CD14-positive monocyte (primary cell): Measurements from ENCODE around the gene TECPR2. TPM values are rescaled to one million over a fixed set of nuclear protein-coding genes. Genes with fewer than 3 reads are reported as not detected.

Experiments used
- DNase-seq, 3 donors: peaks; one replicate each; pipeline ENCODE4 v3.0.0-alpha.2; 2011 to 2022
- H2AFZ ChIP-seq: 2 replicates; pipeline ENCODE4 v1.6.0; 2012; ENCODE audit warnings: mild to moderate bottlenecking, low read depth, low read length, inconsistent platforms; ENCODE audit not compliant: insufficient read depth, poor library complexity, severe bottlenecking
- H3K27ac ChIP-seq, 2 donors: 1 replicate in 1 of 2; 2 replicates in 1 of 2; pipeline ENCODE4 v1.5.1; 2012 to 2013; ENCODE audit warnings: low read length in 2 of 2, control low read depth in 1 of 2, inconsistent platforms in 1 of 2, low read depth in 1 of 2, mild to moderate bottlenecking in 1 of 2
- H3K27me3 ChIP-seq, 2 donors: one replicate each; pipeline versions ENCODE4 v1.6.0 to v1.6.1; 2011 to 2013; ENCODE audit warnings: low read length in 2 of 2; ENCODE audit not compliant: control insufficient read depth in 2 of 2, insufficient read depth in 2 of 2
- H3K36me3 ChIP-seq, 2 donors: replicated peaks in 1 of 2; 1 replicate in 1 of 2; 2 replicates in 1 of 2; pipeline versions ENCODE4 v1.5.1 to v1.6.1; 2012 to 2013; ENCODE audit warnings: low read length in 2 of 2, control low read depth in 1 of 2, inconsistent platforms in 1 of 2, mild to moderate bottlenecking in 1 of 2; ENCODE audit not compliant: insufficient read depth in 2 of 2, control insufficient read depth in 1 of 2
- H3K4me1 ChIP-seq, 2 donors: 1 replicate in 1 of 2; 2 replicates in 1 of 2; pipeline versions ENCODE4 v1.5.1 to v1.6.1; 2012 to 2013; ENCODE audit warnings: low read length in 2 of 2, control low read depth in 1 of 2, inconsistent platforms in 1 of 2, mild to moderate bottlenecking in 1 of 2, moderate library complexity in 1 of 2; ENCODE audit not compliant: insufficient read depth in 2 of 2, control insufficient read depth in 1 of 2
- H3K4me2 ChIP-seq: replicated peaks from 2 replicates; pipeline ENCODE3; 2012; ENCODE audit warnings: low read length, moderate library complexity, mild to moderate bottlenecking; ENCODE audit not compliant: poor library complexity, severe bottlenecking; ENCODE audit errors: extremely low read depth
- H3K4me3 ChIP-seq, 3 experiments: fragments of 200-600 bp in 1 of 3; sonication (generic) in 1 of 3; replicated peaks in 1 of 3; 1 replicate in 2 of 3; 2 replicates in 1 of 3; pipeline ENCODE4 v1.5.1; 2011 to 2013; ENCODE audit warnings: low read length in 3 of 3, mild to moderate bottlenecking in 3 of 3, control low read depth in 2 of 3, low read depth in 2 of 3, inconsistent platforms in 1 of 3, moderate library complexity in 1 of 3
- H3K79me2 ChIP-seq: 2 replicates; pipeline ENCODE4 v1.6.0; 2012; ENCODE audit warnings: mild to moderate bottlenecking, control low read depth, inconsistent platforms, low read length, moderate library complexity; ENCODE audit not compliant: insufficient read depth
- H3K9ac ChIP-seq: 2 replicates; pipeline ENCODE4 v1.6.0; 2017; ENCODE audit warnings: low read length, mild to moderate bottlenecking; ENCODE audit not compliant: insufficient read depth, poor library complexity, severe bottlenecking
- H3K9me3 ChIP-seq, 2 donors: replicated peaks in 1 of 2; 1 replicate in 1 of 2; 2 replicates in 1 of 2; pipeline versions ENCODE4 v1.5.1 to v1.6.1; 2012 to 2013; ENCODE audit warnings: low read length in 2 of 2, control low read depth in 1 of 2; ENCODE audit not compliant: control insufficient read depth in 1 of 2, insufficient read depth in 1 of 2
- H4K20me1 ChIP-seq: 2 replicates; pipeline ENCODE4 v1.6.0; 2012; ENCODE audit warnings: mild to moderate bottlenecking, low read length, control low read depth, moderate library complexity; ENCODE audit not compliant: insufficient read depth
- H3K27ac Mint-ChIP-seq, 7 donors: one replicate each; pipeline ENCODE4 v1.8.0; 2020; ENCODE audit warnings: mild to moderate bottlenecking in 7 of 7, mixed read lengths in 7 of 7, moderate library complexity in 6 of 7, inconsistent platforms in 2 of 7
- H3K27me3 Mint-ChIP-seq, 3 donors: one replicate each; pipeline ENCODE4 v1.8.0; 2021 to 2022; ENCODE audit warnings: low read depth in 3 of 3, mild to moderate bottlenecking in 3 of 3, mixed read lengths in 3 of 3, moderate library complexity in 3 of 3, inconsistent platforms in 1 of 3
- H3K36me3 Mint-ChIP-seq, 2 donors: one replicate each; pipeline ENCODE4 v1.8.0; 2020; ENCODE audit warnings: mixed read lengths in 2 of 2, inconsistent platforms in 1 of 2, mild to moderate bottlenecking in 1 of 2
- H3K4me1 Mint-ChIP-seq: one replicate; pipeline ENCODE4 v1.8.0; 2020; ENCODE audit warnings: mild to moderate bottlenecking, mixed read lengths
- H3K4me3 Mint-ChIP-seq, 2 donors: one replicate each; pipeline ENCODE4 v1.8.0; 2020; ENCODE audit warnings: mild to moderate bottlenecking in 2 of 2, mixed read lengths in 2 of 2, moderate library complexity in 1 of 2
- H3K9me3 Mint-ChIP-seq, 7 donors: one replicate each; pipeline ENCODE4 v1.8.0; 2020 to 2022; ENCODE audit warnings: mixed read lengths in 7 of 7, mild to moderate bottlenecking in 6 of 7, moderate library complexity in 6 of 7, inconsistent platforms in 2 of 7
- WGBS: methylation state at CpG from one replicate; pipeline ENCODE4 v1.1.5; 2013; ENCODE audit warnings: missing lambda C conversion rate; ENCODE audit not compliant: insufficient coverage; 5-methylcytosine and 5-hydroxymethylcytosine counted together
- intact Hi-C, 2 donors: fragments of 100-400 bp; cut with micrococcal nuclease; formaldehyde crosslinking; loops; one replicate each; pipeline versions ENCODE4 v1.15.0 to v1.15.1; 2023
- polyA plus RNA-seq, 3 donors: library from polyadenylated mRNA; depleted of rRNA in 1 of 3; unstranded in 2 of 3; stranded (reverse) in 1 of 3; fragments of 300-500 nt in 2 of 3; fragments of >200 nt in 1 of 3; fragmentation: Illumina TruSeq in 2 of 3; gene quantifications; 1 replicate in 2 of 3; 2 replicates in 1 of 3; pipeline ENCODE4 v1.2.3, GENCODE V29; 2012 to 2021
- TF ChIP-seq, protein P1 (sequence below): fragments of 200-600 bp; IDR thresholded peaks from one replicate; pipeline ENCODE4 v1.8.0; 2022; ENCODE audit warnings: antibody characterized with exemption, mild to moderate bottlenecking

Gene TECPR2
- polyA plus RNA-seq, 3 donors: 2.8 to 10.4 (median 6.4) TPM

DNA sequence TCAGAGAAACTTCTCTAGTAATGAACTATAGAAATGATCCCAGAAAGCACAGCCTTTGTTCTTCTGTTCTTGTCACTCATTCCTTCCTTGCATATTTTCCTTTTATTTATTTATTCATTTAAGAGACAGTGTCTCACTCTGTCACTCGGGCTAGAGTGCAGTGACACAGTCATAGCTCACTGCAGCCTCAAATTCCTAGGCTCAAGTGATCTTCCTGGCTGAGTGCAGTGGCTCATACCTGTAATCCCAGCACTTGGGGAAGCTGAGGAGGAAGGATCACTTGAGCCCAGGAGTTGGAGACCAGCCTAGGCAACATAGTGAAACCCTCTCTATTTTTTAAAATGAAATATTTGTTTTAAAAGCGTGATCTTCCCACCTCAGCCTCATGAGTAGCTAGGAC, 11.5 kb downstream of the TECPR2 start:
- peaks cover 29% of the 10 kb centered on the region for H3K4me1 Mint-ChIP-seq
- no peaks in the 10 kb centered on the region for H3K27me3 ChIP-seq

DNA sequence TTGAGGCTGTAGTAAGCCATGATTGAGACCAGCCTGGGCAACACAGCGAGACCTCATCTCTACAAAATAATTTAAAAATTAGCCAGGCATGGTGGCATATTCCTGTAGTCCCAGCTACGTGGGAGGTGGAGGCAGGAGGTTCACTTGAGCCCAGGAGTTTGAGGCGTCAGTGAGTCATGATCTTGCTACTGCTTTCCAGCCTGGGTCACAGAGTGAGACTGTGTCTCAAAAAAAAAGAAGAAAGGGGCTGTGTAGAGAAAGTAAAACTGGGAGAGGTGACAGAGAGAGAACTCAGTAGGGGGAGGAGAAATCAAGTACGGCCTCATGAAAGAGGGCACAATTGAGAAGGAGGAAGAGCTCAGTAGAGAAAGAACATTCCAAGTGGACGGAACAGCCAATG, 12.4 kb downstream of the TECPR2 start:
- peak overlapping the region in 4 of 7 donors; percentile 10 to 80 (median 32) for H3K27ac Mint-ChIP-seq
- no peaks in the 10 kb centered on the region for H3K27me3 Mint-ChIP-seq
- intact Hi-C loops: no loop called here
- Histone ChIP-seq H3K4me2 (no peak overlapping the region), H4K20me1 (no peaks in the 10 kb centered on the region), H3K9me3 (no peaks in the 10 kb centered on the region), H2AFZ (no peak overlapping the region), H3K4me1 (peaks cover 14 to 17% of the 10 kb centered on the region in 2 donors), H3K9ac (no peak overlapping the region), H3K27me3 (no peaks in the 10 kb centered on the region), H3K27ac (no peak overlapping the region), H3K4me3 (no peak overlapping the region), H3K79me2 (peaks cover 10% of the 10 kb centered on the region), H3K36me3 (peaks cover 26 to 32% of the 10 kb centered on the region in 2 donors)
- peaks cover 22% of the 10 kb centered on the region for H3K4me1 Mint-ChIP-seq
- WGBS: 89% methylated on average over 3 of the region's 5 CpGs
- no peak overlapping the region for H3K4me3 Mint-ChIP-seq
- DNase-seq: no peak
- H3K9me3 Mint-ChIP-seq: no peaks in the 10 kb centered on the region
- TF ChIP-seq, protein P1, sequence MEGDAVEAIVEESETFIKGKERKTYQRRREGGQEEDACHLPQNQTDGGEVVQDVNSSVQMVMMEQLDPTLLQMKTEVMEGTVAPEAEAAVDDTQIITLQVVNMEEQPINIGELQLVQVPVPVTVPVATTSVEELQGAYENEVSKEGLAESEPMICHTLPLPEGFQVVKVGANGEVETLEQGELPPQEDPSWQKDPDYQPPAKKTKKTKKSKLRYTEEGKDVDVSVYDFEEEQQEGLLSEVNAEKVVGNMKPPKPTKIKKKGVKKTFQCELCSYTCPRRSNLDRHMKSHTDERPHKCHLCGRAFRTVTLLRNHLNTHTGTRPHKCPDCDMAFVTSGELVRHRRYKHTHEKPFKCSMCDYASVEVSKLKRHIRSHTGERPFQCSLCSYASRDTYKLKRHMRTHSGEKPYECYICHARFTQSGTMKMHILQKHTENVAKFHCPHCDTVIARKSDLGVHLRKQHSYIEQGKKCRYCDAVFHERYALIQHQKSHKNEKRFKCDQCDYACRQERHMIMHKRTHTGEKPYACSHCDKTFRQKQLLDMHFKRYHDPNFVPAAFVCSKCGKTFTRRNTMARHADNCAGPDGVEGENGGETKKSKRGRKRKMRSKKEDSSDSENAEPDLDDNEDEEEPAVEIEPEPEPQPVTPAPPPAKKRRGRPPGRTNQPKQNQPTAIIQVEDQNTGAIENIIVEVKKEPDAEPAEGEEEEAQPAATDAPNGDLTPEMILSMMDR: no peak
- H3K36me3 Mint-ChIP-seq: peaks cover 36 to 40% of the 10 kb centered on the region in 2 donors

More for the DNA sequence above, 11.5 kb downstream of the TECPR2 start:
- H3K27me3 Mint-ChIP-seq: no peaks in the 10 kb centered on the region
- Histone ChIP-seq H3K79me2 (peaks cover 11% of the 10 kb centered on the region), H3K36me3 (peaks cover 24 to 25% of the 10 kb centered on the region in 2 donors), H3K4me2 (no peak overlapping the region), H4K20me1 (no peaks in the 10 kb centered on the region), H2AFZ (no peak overlapping the region), H3K4me1 (peaks cover 22 to 26% of the 10 kb centered on the region in 2 donors), H3K9ac (no peak overlapping the region), H3K27ac (no peak overlapping the region), H3K9me3 (no peaks in the 10 kb centered on the region), H3K4me3 (no peak overlapping the region)
- 100% methylated on average over 1 of the region's 2 CpGs for WGBS
- intact Hi-C loops: no loop called here
- TF ChIP-seq, protein P1: no peak
- H3K36me3 Mint-ChIP-seq: peaks cover 29 to 36% of the 10 kb centered on the region in 2 donors
- H3K9me3 Mint-ChIP-seq: no peaks in the 10 kb centered on the region
- H3K27ac Mint-ChIP-seq: no peak overlapping the region
- DNase-seq: no peak
- no peak overlapping the region for H3K4me3 Mint-ChIP-seq
